Neural progenitor cell (in vitro differentiated cells): Measurements from ENCODE around the gene CALCR. TPM values are rescaled to one million over a fixed set of nuclear protein-coding genes. Genes with fewer than 3 reads are reported as not detected.

ENCODE experiments used
- DNase-seq: peaks from one replicate; pipeline ENCODE4 v3.0.0-alpha.2; 2016; ENCODE audit warnings: low spot score
- H2AFZ ChIP-seq: fragments of 200-600 bp; sonication (generic); replicated peaks from 2 replicates; pipeline ENCODE4 v1.6.1; 2016; ENCODE audit warnings: antibody characterized with exemption
- H3F3A ChIP-seq: fragments of 200-600 bp; sonication (generic); 2 replicates; pipeline ENCODE4 v1.6.1; 2016; ENCODE audit warnings: antibody characterized with exemption, low read depth
- H3K27ac ChIP-seq: fragments of 200-600 bp; sonication (generic); 2 replicates; pipeline ENCODE4 v1.5.1; 2016; ENCODE audit warnings: mild to moderate bottlenecking
- H3K27me3 ChIP-seq: fragments of 200-600 bp; sonication (generic); 2 replicates; pipeline ENCODE4 v1.6.1; 2016; ENCODE audit warnings: mild to moderate bottlenecking, moderate library complexity
- H3K36me3 ChIP-seq: fragments of 200-600 bp; sonication (generic); 2 replicates; pipeline ENCODE4 v1.5.1; 2016
- H3K4me1 ChIP-seq: fragments of 200-600 bp; sonication (generic); 2 replicates; pipeline ENCODE4 v1.6.1; 2016; ENCODE audit warnings: mixed run types
- H3K4me2 ChIP-seq: fragments of 200-600 bp; sonication (generic); 2 replicates; pipeline ENCODE4 v1.6.1; 2016
- H3K4me3 ChIP-seq: fragments of 200-600 bp; sonication (generic); 2 replicates; pipeline ENCODE4 v1.5.1; 2016
- H3K79me2 ChIP-seq: fragments of 200-600 bp; sonication (generic); 2 replicates; pipeline ENCODE4 v1.6.1; 2016; ENCODE audit warnings: low read depth
- H3K9ac ChIP-seq: fragments of 200-600 bp; sonication (generic); 2 replicates; pipeline ENCODE4 v1.6.1; 2016
- H3K9me3 ChIP-seq: fragments of 200-600 bp; sonication (generic); 2 replicates; pipeline ENCODE4 v1.5.1; 2016; ENCODE audit warnings: low read depth
- H4K20me1 ChIP-seq: fragments of 200-600 bp; sonication (generic); 2 replicates; pipeline ENCODE4 v1.6.1; 2016; ENCODE audit warnings: low read depth
- H3K27ac Mint-ChIP-seq: 3 replicates; pipeline ENCODE4 v1.8.0; 2021; ENCODE audit warnings: mixed read lengths
- H3K27me3 Mint-ChIP-seq: 2 replicates; pipeline ENCODE4 v1.8.0; 2022; ENCODE audit warnings: low read depth, mild to moderate bottlenecking, inconsistent platforms, moderate library complexity, mixed read lengths; ENCODE audit not compliant: insufficient read depth
- H3K36me3 Mint-ChIP-seq: 3 replicates; pipeline ENCODE4 v1.8.0; 2021; ENCODE audit warnings: mixed read lengths
- H3K4me1 Mint-ChIP-seq: 3 replicates; pipeline ENCODE4 v1.8.0; 2021; ENCODE audit warnings: mixed read lengths
- H3K4me3 Mint-ChIP-seq: 3 replicates; pipeline ENCODE4 v1.8.0; 2021; ENCODE audit warnings: mild to moderate bottlenecking, moderate library complexity, mixed read lengths
- H3K9me3 Mint-ChIP-seq: 3 replicates; pipeline ENCODE4 v1.8.0; 2020; ENCODE audit warnings: mixed read lengths
- EZH2 ChIP-seq: fragments of 200-600 bp; sonication (generic); IDR thresholded peaks from 2 replicates; pipeline ENCODE4 v1.6.1; 2017; ENCODE audit warnings: antibody characterized with exemption, mild to moderate bottlenecking, moderate library complexity
- EZH2phosphoT487 ChIP-seq: fragments of 200-600 bp; sonication (generic); IDR thresholded peaks from 2 replicates; pipeline ENCODE4 v1.6.1; 2017; ENCODE audit warnings: antibody characterized with exemption
- total RNA-seq: library from RNA; depleted of rRNA; stranded (reverse); fragments of >200 nt; gene quantifications from 2 replicates; pipeline ENCODE4 v1.2.3, GENCODE V29; 2015; ENCODE audit warnings: low replicate concordance
- TF ChIP-seq, protein P1 (sequence below): fragments of 200-600 bp; sonication (generic); IDR thresholded peaks from 2 replicates; pipeline ENCODE4 v1.5.1; 2017; ENCODE audit warnings: antibody characterized with exemption, mild to moderate bottlenecking

The CALCR gene
- total RNA-seq, 1 donor from 2014 or later = not detected

DNA sequence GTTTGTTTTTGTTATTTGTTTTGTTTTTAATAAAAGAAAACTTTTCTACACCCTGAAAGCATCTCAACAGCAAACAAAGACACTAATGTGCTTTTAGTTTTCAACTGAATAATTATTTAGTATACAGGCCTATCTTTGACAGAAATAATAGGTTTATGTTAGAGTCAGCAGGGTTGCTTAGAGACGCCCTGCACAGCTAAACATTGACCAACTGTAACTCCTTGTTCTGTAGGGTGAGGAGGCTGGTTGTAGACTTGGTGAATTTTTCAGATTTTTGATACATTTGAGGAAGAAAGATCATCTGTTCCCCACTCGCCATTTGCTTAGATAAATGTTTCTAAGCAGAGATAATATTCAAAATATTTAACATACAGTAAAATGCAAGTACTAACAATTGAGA lies 103.1 kb downstream of the CALCR start:
- no peaks in the 10 kb centered on the region for H3K36me3 ChIP-seq
- TF ChIP-seq EZH2phosphoT487 = no peak
- no peak overlapping the region for H2AFZ ChIP-seq
- H3K27ac ChIP-seq = no peak overlapping the region
- Mint-ChIP-seq H3K27ac (no peak overlapping the region), H3K36me3 (no peaks in the 10 kb centered on the region), H3K27me3 (no peaks in the 10 kb centered on the region), H3K4me3 (no peak overlapping the region), H3K9me3 (no peaks in the 10 kb centered on the region), H3K4me1 (peaks cover 23% of the 10 kb centered on the region)
- no peak overlapping the region for H3K4me2 ChIP-seq
- no peaks in the 10 kb centered on the region for H4K20me1 ChIP-seq
- H3K9me3 ChIP-seq = no peaks in the 10 kb centered on the region
- H3K27me3 ChIP-seq = no peaks in the 10 kb centered on the region
- no peak for DNase-seq
- peaks cover 13% of the 10 kb centered on the region for H3F3A ChIP-seq
- H3K79me2 ChIP-seq = no peaks in the 10 kb centered on the region
- no peak overlapping the region for H3K9ac ChIP-seq
- H3K4me1 ChIP-seq = peaks cover 30% of the 10 kb centered on the region
- H3K4me3 ChIP-seq = no peak overlapping the region

DNA sequence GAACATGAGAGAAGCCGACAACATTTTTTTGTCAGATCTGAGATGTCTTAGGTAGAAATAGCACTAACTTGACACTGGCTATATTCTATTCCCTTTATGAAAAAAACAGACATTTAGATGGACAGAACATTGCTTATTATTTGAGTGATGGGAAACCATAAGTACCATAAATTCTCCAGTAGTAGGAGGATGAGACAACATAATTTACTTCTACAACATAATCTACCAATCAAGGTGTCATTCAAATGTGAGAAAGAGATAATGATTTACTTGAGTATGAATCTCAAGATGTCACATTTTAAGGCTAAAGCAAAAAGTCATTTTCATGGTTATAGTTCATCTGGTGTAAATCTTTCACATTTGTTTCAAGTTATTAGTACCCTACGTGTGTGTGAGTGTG lies 110.8 kb downstream of the CALCR start:
- H3K9ac ChIP-seq = no peak overlapping the region
- Mint-ChIP-seq H3K4me1 (no peaks in the 10 kb centered on the region), H3K36me3 (no peaks in the 10 kb centered on the region), H3K27ac (no peak overlapping the region), H3K27me3 (no peaks in the 10 kb centered on the region), H3K4me3 (no peak overlapping the region), H3K9me3 (no peaks in the 10 kb centered on the region)
- peaks cover 15% of the 10 kb centered on the region for H3K4me1 ChIP-seq
- H3K79me2 ChIP-seq = no peaks in the 10 kb centered on the region
- DNase-seq = no peak
- no peaks in the 10 kb centered on the region for H3K36me3 ChIP-seq
- H3K4me2 ChIP-seq = no peak overlapping the region
- H3K9me3 ChIP-seq = no peaks in the 10 kb centered on the region
- H2AFZ ChIP-seq = no peak overlapping the region
- H3K4me3 ChIP-seq = no peak overlapping the region
- H4K20me1 ChIP-seq = no peaks in the 10 kb centered on the region
- no peak overlapping the region for H3K27ac ChIP-seq
- TF ChIP-seq EZH2 (no peak), EZH2phosphoT487 (no peak)
- TF ChIP-seq, protein P1, sequence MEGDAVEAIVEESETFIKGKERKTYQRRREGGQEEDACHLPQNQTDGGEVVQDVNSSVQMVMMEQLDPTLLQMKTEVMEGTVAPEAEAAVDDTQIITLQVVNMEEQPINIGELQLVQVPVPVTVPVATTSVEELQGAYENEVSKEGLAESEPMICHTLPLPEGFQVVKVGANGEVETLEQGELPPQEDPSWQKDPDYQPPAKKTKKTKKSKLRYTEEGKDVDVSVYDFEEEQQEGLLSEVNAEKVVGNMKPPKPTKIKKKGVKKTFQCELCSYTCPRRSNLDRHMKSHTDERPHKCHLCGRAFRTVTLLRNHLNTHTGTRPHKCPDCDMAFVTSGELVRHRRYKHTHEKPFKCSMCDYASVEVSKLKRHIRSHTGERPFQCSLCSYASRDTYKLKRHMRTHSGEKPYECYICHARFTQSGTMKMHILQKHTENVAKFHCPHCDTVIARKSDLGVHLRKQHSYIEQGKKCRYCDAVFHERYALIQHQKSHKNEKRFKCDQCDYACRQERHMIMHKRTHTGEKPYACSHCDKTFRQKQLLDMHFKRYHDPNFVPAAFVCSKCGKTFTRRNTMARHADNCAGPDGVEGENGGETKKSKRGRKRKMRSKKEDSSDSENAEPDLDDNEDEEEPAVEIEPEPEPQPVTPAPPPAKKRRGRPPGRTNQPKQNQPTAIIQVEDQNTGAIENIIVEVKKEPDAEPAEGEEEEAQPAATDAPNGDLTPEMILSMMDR = no peak
- H3F3A ChIP-seq = no peaks in the 10 kb centered on the region
- no peaks in the 10 kb centered on the region for H3K27me3 ChIP-seq

DNA sequence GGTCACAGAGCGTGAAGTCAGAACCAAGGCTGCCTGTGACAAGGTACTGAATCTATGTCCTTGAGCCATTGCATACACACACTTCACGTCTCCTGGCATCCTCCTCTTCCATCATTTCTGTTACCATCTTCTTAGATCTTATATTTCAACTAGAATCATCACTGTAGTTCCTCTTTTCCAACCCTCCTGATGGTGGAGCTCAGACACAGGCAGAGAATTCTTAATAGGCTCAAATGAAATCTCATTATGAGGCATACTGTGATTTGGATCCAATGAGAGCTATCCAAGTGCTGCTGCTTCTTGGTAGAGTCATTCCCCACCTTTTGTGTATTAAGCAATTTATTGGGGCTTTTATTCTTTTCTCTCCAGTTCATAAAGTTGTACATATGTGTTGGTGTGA lies 113.2 kb downstream of the CALCR start:
- H3K27me3 ChIP-seq = no peaks in the 10 kb centered on the region
- H4K20me1 ChIP-seq = no peaks in the 10 kb centered on the region
- no peak overlapping the region for H3K4me2 ChIP-seq
- no peaks in the 10 kb centered on the region for H3K9me3 Mint-ChIP-seq
- no peak overlapping the region for H3K4me3 Mint-ChIP-seq
- H3K4me3 ChIP-seq = no peak overlapping the region
- H3K27ac ChIP-seq = no peak overlapping the region
- TF ChIP-seq, protein P1 = peak; percentile 42
- no peak for TF ChIP-seq EZH2
- TF ChIP-seq EZH2phosphoT487 = no peak
- peak overlapping the region; percentile 50 for H2AFZ ChIP-seq
- no peaks in the 10 kb centered on the region for H3K27me3 Mint-ChIP-seq
- H3K79me2 ChIP-seq = no peaks in the 10 kb centered on the region
- H3F3A ChIP-seq = no peaks in the 10 kb centered on the region
- H3K9me3 ChIP-seq = no peaks in the 10 kb centered on the region
- no peaks in the 10 kb centered on the region for H3K4me1 Mint-ChIP-seq
- H3K9ac ChIP-seq = no peak overlapping the region
- no peaks in the 10 kb centered on the region for H3K36me3 ChIP-seq
- H3K36me3 Mint-ChIP-seq = no peaks in the 10 kb centered on the region
- peak; percentile 5 for DNase-seq
- peaks cover 12% of the 10 kb centered on the region for H3K4me1 ChIP-seq
- H3K27ac Mint-ChIP-seq = no peak overlapping the region

DNA sequence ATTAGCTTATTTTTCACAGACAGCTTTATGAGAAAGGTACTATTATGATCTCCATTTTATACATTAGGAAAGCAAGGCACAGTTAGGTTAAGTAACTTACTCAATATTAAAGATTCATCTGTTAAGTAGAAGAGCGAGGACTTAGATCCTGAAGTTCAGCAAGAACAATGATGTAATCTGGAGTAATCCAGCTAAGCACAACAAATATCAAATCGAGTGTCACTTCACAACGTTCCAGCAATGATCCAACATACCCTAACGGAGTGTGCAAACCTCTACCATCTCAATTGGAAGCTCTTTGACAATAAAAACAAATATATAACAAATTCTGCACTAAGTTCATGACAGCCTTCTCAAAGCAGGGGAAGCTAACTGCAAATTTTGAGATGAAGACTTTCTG lies 121.3 kb downstream of the CALCR start:
- Histone ChIP-seq H2AFZ (no peak overlapping the region), H3K79me2 (no peaks in the 10 kb centered on the region), H3K4me1 (no peaks in the 10 kb centered on the region), H3K4me3 (no peak overlapping the region), H3K27me3 (no peaks in the 10 kb centered on the region), H3K27ac (no peak overlapping the region), H3K4me2 (no peak overlapping the region), H3K9me3 (no peaks in the 10 kb centered on the region), H3K36me3 (no peaks in the 10 kb centered on the region), H4K20me1 (no peaks in the 10 kb centered on the region), H3F3A (no peaks in the 10 kb centered on the region), H3K9ac (no peak overlapping the region)
- Mint-ChIP-seq H3K4me3 (no peak overlapping the region), H3K9me3 (no peaks in the 10 kb centered on the region), H3K27ac (no peak overlapping the region), H3K36me3 (no peaks in the 10 kb centered on the region), H3K27me3 (no peaks in the 10 kb centered on the region), H3K4me1 (no peaks in the 10 kb centered on the region)
- DNase-seq = no peak
- TF ChIP-seq, protein P1 = no peak
- TF ChIP-seq EZH2 (no peak), EZH2phosphoT487 (no peak)
